Measurements from ENCODE around the gene TSPAN4. TPM values are rescaled to one million over a fixed set of nuclear protein-coding genes. Genes with fewer than 3 reads are reported as not detected.

Gene TSPAN4
- total and polyA plus RNA-seq, 9 of the 15 experiments (the other 6 are each of a cell fraction or from before 2014, with no cell fraction given): 0.07 to 31.0 (median 15.7) TPM

DNA sequence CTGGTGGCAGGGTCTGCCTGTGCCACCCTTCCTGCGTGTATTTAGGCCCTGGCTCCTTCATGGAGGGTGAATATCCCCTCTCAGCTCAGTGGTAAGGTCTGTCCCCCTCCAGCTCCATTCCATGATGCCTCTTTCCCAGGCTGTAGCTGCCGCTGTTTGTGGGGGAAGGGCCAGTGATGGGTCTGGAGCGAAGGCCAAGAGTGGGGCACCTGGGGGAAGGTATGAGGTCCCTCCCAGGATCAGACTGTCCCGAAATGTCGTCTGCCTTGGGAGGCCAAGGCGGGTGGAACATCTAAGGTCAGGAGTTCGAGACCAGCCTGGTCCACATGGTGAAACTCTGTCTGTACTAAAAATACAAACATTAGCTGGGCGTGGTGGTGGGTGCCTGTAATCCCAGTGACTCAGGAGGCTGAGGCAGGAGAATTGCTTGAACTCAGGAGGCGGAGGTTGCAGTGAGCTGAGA, 8.8 kb upstream of the TSPAN4 start (continued):
- TF ChIP-seq, protein P1, sequence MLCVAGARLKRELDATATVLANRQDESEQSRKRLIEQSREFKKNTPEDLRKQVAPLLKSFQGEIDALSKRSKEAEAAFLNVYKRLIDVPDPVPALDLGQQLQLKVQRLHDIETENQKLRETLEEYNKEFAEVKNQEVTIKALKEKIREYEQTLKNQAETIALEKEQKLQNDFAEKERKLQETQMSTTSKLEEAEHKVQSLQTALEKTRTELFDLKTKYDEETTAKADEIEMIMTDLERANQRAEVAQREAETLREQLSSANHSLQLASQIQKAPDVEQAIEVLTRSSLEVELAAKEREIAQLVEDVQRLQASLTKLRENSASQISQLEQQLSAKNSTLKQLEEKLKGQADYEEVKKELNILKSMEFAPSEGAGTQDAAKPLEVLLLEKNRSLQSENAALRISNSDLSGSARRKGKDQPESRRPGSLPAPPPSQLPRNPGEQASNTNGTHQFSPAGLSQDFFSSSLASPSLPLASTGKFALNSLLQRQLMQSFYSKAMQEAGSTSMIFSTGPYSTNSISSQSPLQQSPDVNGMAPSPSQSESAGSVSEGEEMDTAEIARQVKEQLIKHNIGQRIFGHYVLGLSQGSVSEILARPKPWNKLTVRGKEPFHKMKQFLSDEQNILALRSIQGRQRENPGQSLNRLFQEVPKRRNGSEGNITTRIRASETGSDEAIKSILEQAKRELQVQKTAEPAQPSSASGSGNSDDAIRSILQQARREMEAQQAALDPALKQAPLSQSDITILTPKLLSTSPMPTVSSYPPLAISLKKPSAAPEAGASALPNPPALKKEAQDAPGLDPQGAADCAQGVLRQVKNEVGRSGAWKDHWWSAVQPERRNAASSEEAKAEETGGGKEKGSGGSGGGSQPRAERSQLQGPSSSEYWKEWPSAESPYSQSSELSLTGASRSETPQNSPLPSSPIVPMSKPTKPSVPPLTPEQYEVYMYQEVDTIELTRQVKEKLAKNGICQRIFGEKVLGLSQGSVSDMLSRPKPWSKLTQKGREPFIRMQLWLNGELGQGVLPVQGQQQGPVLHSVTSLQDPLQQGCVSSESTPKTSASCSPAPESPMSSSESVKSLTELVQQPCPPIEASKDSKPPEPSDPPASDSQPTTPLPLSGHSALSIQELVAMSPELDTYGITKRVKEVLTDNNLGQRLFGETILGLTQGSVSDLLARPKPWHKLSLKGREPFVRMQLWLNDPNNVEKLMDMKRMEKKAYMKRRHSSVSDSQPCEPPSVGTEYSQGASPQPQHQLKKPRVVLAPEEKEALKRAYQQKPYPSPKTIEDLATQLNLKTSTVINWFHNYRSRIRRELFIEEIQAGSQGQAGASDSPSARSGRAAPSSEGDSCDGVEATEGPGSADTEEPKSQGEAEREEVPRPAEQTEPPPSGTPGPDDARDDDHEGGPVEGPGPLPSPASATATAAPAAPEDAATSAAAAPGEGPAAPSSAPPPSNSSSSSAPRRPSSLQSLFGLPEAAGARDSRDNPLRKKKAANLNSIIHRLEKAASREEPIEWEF (CRISPR knock-in tag; IDR thresholded peaks at IDR 0.05): no peak
- 0 out of 2 replicates have a peak, but pooled peaks have one; percentile 31 for TF ChIP-seq MEF2D (tag; conservative IDR thresholded peaks at IDR 0.05; ENCODE audit: low read depth)
- no peak for TF ChIP-seq ZNF436 (CRISPR knock-in tag; IDR thresholded peaks at IDR 0.05)
- TF ChIP-seq, protein P2, sequence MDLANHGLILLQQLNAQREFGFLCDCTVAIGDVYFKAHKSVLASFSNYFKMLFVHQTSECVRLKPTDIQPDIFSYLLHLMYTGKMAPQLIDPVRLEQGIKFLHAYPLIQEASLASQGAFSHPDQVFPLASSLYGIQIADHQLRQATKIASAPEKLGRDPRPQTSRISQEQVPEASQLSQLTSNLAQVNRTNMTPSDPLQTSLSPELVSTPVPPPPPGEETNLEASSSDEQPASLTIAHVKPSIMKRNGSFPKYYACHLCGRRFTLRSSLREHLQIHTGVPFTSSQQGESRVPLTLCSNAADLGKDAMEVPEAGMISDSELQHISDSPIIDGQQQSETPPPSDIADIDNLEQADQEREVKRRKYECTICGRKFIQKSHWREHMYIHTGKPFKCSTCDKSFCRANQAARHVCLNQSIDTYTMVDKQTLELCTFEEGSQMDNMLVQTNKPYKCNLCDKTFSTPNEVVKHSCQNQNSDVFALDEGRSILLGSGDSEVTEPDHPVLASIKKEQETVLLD (IDR thresholded peaks at IDR 0.05): no peak
- TF ChIP-seq, protein P3, sequence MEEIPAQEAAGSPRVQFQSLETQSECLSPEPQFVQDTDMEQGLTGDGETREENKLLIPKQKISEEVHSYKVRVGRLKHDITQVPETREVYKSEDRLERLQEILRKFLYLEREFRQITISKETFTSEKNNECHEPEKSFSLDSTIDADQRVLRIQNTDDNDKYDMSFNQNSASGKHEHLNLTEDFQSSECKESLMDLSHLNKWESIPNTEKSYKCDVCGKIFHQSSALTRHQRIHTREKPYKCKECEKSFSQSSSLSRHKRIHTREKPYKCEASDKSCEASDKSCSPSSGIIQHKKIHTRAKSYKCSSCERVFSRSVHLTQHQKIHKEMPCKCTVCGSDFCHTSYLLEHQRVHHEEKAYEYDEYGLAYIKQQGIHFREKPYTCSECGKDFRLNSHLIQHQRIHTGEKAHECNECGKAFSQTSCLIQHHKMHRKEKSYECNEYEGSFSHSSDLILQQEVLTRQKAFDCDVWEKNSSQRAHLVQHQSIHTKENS (CRISPR knock-in tag; IDR thresholded peaks at IDR 0.05): no peak
- no peak for TF ChIP-seq REST (IDR thresholded peaks at IDR 0.05; ENCODE audit: borderline replicate concordance)
- no peak for TF ChIP-seq REST (CRISPR knock-in tag; IDR thresholded peaks at IDR 0.05; ENCODE audit: low read depth)
- TF ChIP-seq SETDB1 (IDR thresholded peaks at IDR 0.05; ENCODE audit: low read length): no peak
- no peak for TF ChIP-seq NFE2L1 (tag; IDR thresholded peaks at IDR 0.05; ENCODE audit: borderline replicate concordance, low read depth)
- TF ChIP-seq SRSF7 (optimal IDR thresholded peaks at IDR 0.05; ENCODE audit: low read depth, low read length): no peak
- TF ChIP-seq CEBPB (tag; IDR thresholded peaks at IDR 0.05): peak; percentile 6; the same call in 1 of the 2 replicates
- TF ChIP-seq MAFG (tag; conservative IDR thresholded peaks at IDR 0.05): no peak

Measured in K562 (cell line).